ENCODE measurements around the gene NYNRIN.
"Not testable (repeated sequence)": the region's sequence is repeated elsewhere in the genome, so short reads cannot be mapped to it uniquely, and the experiment has no call there.

Gene NYNRIN

DNA sequence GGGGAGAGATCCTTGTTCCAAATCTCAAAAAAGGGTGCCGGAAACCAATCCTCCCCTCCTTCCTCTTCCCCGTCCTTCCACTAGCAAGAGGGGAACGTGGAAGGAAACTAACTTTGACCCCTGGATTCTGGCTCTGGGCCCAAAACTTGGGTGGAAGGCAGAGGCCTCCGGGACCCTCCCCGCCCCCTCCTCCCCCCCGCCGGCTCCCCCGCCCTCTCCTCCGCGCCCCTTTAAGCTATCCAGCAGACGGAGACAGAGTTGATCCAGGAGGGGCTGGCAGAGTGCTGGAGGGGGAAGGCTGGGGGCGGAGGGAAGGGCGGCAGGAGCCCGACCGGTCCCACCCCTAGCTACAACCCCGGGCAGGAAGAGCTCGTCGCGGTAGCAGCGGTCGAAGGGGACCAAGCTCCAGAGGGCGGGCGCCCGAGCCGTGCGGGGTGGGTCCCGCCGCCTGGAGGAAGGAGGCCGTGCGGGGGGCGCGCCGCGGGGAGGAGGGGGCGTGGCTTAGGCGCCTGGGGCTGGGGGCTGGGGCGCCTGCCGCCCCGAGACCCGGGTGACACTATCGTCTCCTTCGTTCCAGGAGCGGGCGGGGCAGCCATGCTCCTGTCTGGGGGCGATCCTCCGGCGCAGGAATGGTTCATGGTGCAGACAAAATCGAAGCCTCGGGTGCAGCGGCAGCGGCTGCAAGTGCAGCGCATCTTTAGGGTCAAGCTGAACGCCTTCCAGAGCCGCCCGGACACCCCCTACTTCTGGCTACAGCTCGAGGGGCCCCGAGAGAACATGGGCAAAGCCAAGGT, at the start of gene NYNRIN:
Gene NYNRIN (plus strand): TSS at position 351 of the 794 bp plus-strand sequence. CDS start 244 bp downstream, at position 595.
- DNase-seq (ENCODE audit: insufficient read length, low spot score) (peak; percentile 26), FAIRE-seq (no peak)

GRCh38 chr14:24349742-24350141, 49.1 kb upstream of the NYNRIN start:
- no peak for DNase-seq (ENCODE audit: insufficient read length, low spot score)
- no peak for FAIRE-seq

DNA sequence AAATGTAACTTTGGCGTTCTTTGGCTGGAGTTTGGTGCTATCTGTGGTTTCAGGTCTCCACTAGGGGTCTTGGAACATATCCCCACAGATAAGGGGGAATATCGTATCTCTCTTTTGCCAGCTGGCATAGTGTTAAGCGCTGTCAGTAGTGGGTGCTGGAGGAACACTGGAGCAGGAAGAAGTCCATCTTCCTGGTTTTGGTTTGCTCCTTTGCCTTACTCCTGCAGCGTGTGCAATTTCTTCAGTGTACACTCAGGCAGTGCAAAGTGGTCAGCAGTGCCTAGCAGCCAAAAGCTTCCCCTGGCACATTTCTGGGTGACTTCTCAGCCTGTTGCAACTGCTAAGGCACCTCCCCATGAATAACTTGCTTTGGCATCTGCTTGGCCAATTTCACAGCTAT, 47.3 kb upstream of the NYNRIN start:
- FAIRE-seq (no peak), DNase-seq (ENCODE audit: insufficient read length, low spot score) (no peak)

- FAIRE-seq = no peak
- DNase-seq (ENCODE audit: insufficient read length, low spot score) = no peak
Observed at GRCh38 chr14:24353559-24354481, 45.0 kb upstream of the NYNRIN start.

GRCh38 chr14:24354482-24354825, 44.3 kb upstream of the NYNRIN start:
- not testable (repeated sequence) for DNase-seq (ENCODE audit: insufficient read length, low spot score); FAIRE-seq

DNA sequence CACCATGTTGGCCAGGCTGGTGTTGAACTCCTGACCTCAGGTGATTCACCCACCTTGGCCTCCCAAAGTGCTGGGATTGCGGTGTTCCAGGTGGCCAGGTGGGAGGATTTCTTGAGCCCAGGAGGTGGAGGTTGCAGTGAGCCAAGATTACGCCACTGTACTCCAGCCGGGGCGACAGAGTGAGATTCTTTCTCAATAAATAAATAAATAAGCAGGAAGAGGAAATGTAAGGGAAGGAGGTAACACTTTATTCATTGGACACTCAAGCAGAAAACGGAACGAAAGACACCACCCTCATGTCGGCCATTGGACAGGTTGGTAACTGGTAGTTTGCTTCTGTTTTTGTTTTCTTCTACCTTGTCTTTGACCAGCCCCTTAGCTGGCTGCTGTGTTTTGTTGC, 43.8 kb upstream of the NYNRIN start:
- DNase-seq (ENCODE audit: insufficient read length, low spot score) (no peak), FAIRE-seq (no peak)

DNA sequence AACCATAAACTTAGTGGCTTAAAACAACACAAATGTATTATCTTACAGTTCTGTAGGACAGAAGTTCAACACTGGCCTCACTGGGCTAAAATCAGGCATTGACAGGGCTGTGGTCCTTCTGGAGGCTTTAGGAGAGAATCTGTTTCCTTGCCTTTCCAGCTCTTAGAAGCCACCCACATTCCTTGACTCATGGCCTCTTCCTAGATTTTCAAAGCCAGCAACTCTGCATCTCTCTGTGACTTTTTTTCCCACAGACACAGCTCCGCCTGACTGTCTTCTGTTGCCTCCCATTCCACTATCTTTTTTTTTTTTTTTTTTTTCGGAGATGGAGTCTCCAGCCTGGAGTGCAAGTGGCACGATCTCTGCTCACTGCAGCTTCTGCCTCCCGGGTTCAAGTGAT, 42.6 kb upstream of the NYNRIN start:
- no peak for FAIRE-seq
- DNase-seq (ENCODE audit: insufficient read length, low spot score) = no peak

DNA sequence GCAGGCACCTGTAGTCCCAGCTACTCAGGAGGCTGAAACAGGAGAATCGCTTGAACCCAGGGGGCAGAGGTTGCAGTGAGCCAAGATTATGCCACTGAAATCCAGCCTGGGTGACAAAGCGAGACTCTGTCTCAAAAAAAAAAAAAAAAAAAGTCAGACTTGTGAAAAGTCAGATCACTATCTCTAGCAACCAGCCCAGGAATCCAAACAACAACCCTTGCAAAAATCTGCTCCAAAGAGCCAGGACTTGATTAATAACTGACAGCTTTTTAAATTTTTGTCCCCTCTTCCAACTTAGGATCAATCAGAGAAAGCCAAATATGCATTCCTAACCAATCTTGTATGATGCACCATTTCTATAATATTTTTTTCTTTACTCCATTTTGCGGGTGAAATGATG, 38.5 kb upstream of the NYNRIN start:
- DNase-seq (ENCODE audit: insufficient read length, low spot score) = no peak
- FAIRE-seq = no peak

GRCh38 chr14:24361326-24361725, 37.5 kb upstream of the NYNRIN start:
- FAIRE-seq (no peak), DNase-seq (ENCODE audit: insufficient read length, low spot score) (no peak)

GRCh38 chr14:24362241-24362960, 36.4 kb upstream of the NYNRIN start:
- FAIRE-seq (no peak), DNase-seq (ENCODE audit: insufficient read length, low spot score) (no peak)

DNA sequence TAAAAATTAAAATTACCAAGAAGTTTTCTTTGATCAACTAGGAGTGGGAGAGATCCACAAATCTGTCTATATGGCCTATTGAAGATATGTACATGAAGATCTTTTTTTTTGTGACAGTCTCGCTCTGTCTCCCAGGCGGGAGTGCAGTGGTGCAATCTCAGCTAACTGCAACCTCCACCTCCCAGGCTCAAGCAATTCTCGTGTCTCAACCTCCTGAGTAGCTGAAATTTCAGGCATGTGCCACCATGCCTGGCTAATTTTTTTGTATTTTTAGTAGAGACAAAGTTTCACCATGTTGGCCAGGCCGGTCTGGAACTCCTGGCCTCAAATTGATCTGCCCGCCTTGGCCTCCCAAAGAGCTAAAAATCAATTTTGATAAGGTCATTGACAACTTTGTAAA, 35.4 kb upstream of the NYNRIN start:
- no peak for DNase-seq (ENCODE audit: insufficient read length, low spot score)
- no peak for FAIRE-seq

GRCh38 chr14:24364841-24365240, 34.0 kb upstream of the NYNRIN start:
- DNase-seq (ENCODE audit: insufficient read length, low spot score) (no peak), FAIRE-seq (no peak)

GRCh38 chr14:24365600-24366412, 33.0 kb upstream of the NYNRIN start:
- FAIRE-seq (no peak), DNase-seq (ENCODE audit: insufficient read length, low spot score) (peak; percentile 56)

- FAIRE-seq = no peak
- DNase-seq (ENCODE audit: insufficient read length, low spot score) = no peak
Observed at GRCh38 chr14:24366413-24366720, 32.4 kb upstream of the NYNRIN start.

- no peak for FAIRE-seq
- DNase-seq (ENCODE audit: insufficient read length, low spot score) = peak; percentile 65
Observed at GRCh38 chr14:24366721-24367513, 31.9 kb upstream of the NYNRIN start.

DNA sequence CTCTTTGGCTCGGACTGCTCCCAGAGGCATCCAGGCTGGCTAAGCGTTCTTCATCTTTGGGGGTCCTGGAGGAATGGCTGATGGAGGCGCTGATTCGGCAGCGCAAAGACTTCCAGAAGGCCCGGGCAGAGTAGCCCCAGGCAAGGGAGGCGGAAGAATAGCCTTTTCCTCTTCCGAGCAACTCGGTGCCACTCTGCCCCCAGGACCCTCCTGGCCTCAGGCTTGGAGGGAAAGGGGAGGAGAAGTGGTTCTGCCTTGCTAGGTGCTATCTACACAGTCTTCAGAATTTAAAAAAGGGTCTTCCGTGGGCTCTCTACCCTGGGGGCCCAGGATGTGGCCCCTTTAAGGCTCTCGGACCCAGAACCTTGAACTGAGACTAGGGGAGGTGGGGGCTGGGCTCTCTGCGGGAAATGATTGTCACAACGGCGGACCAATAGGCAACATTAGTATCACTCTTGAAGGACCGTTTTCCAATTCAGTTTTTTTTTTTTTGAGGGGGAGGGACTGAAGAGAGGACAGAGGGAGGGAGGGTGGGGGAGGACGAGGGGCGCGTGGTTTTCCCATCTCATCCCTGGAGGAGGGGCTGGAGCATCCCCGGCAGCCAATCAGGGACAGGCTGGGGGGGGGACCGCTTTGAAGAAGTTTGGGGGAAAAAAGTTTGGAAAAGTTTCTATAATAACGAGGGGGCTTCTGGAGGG, 31.1 kb upstream of the NYNRIN start, which contains the start of gene NFATC4:
Gene NFATC4 (plus strand): TSS at position 671 of the 698 bp plus-strand sequence. CDS start 157 bp downstream, outside the sequence.
- no peak for FAIRE-seq
- peak; percentile 74 for DNase-seq (ENCODE audit: insufficient read length, low spot score)

GRCh38 chr14:24368212-24368561, 30.6 kb upstream of the NYNRIN start:
- no peak for FAIRE-seq
- no peak for DNase-seq (ENCODE audit: insufficient read length, low spot score)

DNA sequence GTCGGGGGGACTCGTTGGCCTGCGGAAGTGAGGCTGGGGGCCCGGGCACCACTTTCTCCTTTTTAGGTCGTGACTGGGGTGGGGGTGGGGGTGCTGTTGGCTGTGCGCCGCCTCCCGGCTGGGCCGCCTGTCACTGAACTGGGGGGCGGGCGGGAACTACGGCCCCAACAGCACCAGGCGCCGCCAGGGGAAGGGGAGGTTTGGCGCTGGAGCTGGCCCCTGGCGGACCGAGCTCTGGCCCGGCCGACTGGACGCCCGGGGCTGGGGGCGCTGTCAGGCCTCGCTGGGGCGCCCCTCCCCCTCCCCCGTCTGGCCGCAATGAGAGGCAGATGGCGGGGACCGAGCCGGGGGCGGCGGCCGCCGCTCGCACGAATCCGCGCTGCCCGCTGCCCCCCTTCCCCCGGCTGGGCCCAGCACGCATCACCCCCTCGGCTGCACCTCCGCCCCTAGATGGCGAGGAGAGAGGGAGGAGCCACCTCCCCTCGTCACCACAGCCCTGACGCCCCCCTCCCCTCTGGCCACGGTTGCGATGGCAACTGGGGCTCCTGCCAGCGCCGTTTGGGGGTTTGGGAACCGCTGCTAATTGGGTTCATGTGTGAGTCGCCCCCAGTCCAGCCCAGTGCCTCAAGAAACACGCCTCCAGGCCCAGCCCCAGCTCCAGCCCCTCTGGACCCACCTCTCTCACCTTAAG, 30.1 kb upstream of the NYNRIN start:
- DNase-seq (ENCODE audit: insufficient read length, low spot score) (peak; percentile 14), FAIRE-seq (no peak)
